ENCODE measurements around the gene ARRDC1.

ARRDC1 gene

DNA sequence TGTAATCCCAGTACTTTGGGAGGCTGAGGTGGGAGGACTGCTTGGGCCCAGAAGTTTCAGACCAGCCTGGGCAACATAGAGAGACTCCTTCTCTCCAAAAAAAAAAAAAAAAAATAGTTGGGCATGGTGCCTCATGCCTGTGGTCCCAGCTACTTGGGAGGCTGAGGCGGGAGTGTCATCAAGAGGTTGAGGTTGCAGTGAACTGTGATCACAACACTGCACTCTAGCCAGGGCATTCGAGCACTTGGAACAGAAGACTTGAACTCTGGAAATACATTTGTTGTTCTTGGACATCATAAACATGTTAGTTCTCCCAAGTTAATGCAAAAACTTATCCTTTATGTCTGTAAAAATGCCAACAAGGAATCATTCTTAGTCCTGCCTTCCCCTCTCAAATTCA is 42.9 kb downstream of the ARRDC1 start:
- Histone ChIP-seq H3K9me3 (ENCODE audit: control insufficient read depth, insufficient read depth, low read length) (no peaks in the 10 kb centered on the region), H3K36me3 (ENCODE audit: control insufficient read depth, insufficient read depth, low read length) (peaks cover 5% of the 10 kb centered on the region), H3K9ac (ENCODE audit: low read depth, low read length) (no peak overlapping the region), H3K4me3 (ENCODE audit: low read depth, low read length) (no peak overlapping the region), H3K27me3 (ENCODE audit: control insufficient read depth, insufficient read depth, low read length) (no peaks in the 10 kb centered on the region), H3K4me1 (ENCODE audit: control insufficient read depth, insufficient read depth, low read length) (no peaks in the 10 kb centered on the region)

DNA sequence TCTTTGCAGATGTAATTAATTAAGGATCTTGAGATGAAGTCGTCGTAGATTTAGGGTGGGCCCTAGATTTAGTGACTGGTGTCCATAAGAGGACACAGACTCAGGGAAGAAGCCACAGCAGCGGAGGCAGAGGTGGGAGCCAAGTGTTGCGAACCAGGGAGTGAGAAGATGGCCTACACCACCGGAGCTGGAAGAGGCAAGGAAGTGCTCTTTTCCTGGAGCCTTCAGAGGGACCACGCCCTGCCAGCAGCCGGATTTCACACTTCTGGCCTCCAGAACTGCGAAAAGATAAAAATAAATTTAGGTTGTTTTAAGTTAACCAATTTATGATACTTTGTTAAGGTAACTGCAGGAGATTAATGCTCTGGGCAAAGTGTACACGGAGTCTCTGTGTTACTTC is 44.1 kb downstream of the ARRDC1 start:
- Histone ChIP-seq H3K27me3 (ENCODE audit: control insufficient read depth, insufficient read depth, low read length) (no peaks in the 10 kb centered on the region), H3K9ac (ENCODE audit: low read depth, low read length) (no peak overlapping the region), H3K4me1 (ENCODE audit: control insufficient read depth, insufficient read depth, low read length) (no peaks in the 10 kb centered on the region), H3K4me3 (ENCODE audit: low read depth, low read length) (no peak overlapping the region), H3K9me3 (ENCODE audit: control insufficient read depth, insufficient read depth, low read length) (no peaks in the 10 kb centered on the region), H3K36me3 (ENCODE audit: control insufficient read depth, insufficient read depth, low read length) (peaks cover 7% of the 10 kb centered on the region)

DNA sequence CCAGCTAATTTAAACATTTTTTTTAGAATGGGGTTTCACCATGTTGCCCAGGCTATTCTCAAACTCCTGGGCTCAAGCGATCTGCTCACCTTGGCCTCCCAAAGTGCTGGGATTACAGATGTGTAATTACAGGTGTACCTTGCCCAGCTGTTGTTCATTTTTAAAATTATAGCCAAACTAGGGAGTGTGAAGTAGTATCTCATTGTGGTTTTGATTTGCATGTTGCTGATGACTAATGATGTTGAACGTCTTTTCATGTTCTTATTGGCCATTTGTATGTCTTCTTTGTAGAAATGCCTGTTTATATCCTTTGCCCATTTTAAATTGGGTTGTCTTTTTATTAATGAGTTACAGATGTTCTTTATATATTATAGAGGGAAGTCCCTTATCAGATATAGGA is 44.8 kb downstream of the ARRDC1 start:
- Histone ChIP-seq H3K4me1 (ENCODE audit: control insufficient read depth, insufficient read depth, low read length) (no peaks in the 10 kb centered on the region), H3K4me3 (ENCODE audit: low read depth, low read length) (no peak overlapping the region), H3K9ac (ENCODE audit: low read depth, low read length) (no peak overlapping the region), H3K9me3 (ENCODE audit: control insufficient read depth, insufficient read depth, low read length) (no peaks in the 10 kb centered on the region), H3K27me3 (ENCODE audit: control insufficient read depth, insufficient read depth, low read length) (no peaks in the 10 kb centered on the region), H3K36me3 (ENCODE audit: control insufficient read depth, insufficient read depth, low read length) (peaks cover 10% of the 10 kb centered on the region)

DNA sequence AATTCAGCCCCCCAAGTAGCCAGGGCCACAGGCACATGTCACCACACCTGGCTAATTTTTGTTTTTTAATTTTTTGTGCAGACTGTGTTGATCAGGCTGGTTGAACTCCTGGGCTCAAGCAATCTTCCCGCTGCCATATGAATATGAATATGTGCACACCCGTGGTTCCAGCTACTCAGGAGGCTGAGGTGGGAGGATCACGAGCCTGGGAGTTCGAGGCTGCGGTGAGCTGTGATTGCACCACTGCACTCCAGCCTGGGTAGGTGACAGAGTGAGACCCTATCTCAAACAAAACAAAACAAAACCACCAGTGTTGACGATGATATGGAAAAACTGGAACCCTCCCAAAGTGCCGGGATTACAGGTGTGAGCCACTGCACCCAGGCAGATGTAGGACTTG is 45.3 kb downstream of the ARRDC1 start:
- H3K9ac ChIP-seq (ENCODE audit: low read depth, low read length), result no peak overlapping the region
- H3K4me1 ChIP-seq (ENCODE audit: control insufficient read depth, insufficient read depth, low read length), result no peaks in the 10 kb centered on the region
- no peaks in the 10 kb centered on the region for H3K27me3 ChIP-seq (ENCODE audit: control insufficient read depth, insufficient read depth, low read length)
- peaks cover 10% of the 10 kb centered on the region for H3K36me3 ChIP-seq (ENCODE audit: control insufficient read depth, insufficient read depth, low read length)
- no peaks in the 10 kb centered on the region for H3K9me3 ChIP-seq (ENCODE audit: control insufficient read depth, insufficient read depth, low read length)
- H3K4me3 ChIP-seq (ENCODE audit: low read depth, low read length), result no peak overlapping the region

DNA sequence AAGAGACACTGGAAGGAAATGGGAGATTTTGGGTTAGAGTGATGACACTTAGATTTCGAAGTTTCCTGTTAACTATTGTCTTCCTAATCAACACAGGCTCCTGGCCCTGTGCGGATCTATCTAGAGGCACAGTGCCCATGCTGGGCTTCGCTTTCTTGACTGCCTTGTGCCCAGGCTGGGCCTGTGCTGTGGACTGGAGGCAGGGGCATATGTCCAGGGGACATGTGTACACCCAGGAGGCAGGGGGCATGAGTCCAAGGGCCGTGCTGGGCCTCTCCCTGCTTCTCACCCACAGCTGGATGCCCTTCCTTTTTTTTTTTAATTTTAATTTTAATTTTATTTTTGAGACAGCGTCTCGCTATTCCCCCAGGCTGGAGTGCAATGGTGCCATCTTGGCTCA is 50.9 kb downstream of the ARRDC1 start:
- no peak overlapping the region for H3K4me3 ChIP-seq (ENCODE audit: low read depth, low read length)
- H3K4me1 ChIP-seq (ENCODE audit: control insufficient read depth, insufficient read depth, low read length), result no peaks in the 10 kb centered on the region
- no peaks in the 10 kb centered on the region for H3K27me3 ChIP-seq (ENCODE audit: control insufficient read depth, insufficient read depth, low read length)
- no peaks in the 10 kb centered on the region for H3K9me3 ChIP-seq (ENCODE audit: control insufficient read depth, insufficient read depth, low read length)
- no peak overlapping the region for H3K9ac ChIP-seq (ENCODE audit: low read depth, low read length)
- peaks cover 5% of the 10 kb centered on the region for H3K36me3 ChIP-seq (ENCODE audit: control insufficient read depth, insufficient read depth, low read length)

DNA sequence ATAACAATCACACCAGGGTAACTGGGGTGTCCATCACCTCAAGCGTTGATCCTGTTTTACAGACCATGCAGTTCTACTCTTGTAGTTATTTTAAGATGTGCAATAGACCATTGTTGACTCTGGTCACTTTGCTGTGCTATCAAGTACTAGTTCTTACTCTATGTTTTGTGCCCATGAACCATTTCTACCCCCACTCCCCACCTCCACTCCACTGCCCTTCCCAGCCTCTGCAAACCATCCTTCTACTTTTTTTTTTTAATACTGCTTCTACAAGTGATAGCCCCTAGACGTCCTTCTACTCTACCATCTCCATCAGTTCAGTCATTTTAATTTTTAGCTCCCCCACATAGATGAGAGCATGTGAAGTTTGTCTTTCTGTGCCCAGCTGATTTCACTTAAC is 52.1 kb downstream of the ARRDC1 start:
- Histone ChIP-seq H3K36me3 (ENCODE audit: control insufficient read depth, insufficient read depth, low read length) (peaks cover 5% of the 10 kb centered on the region), H3K9ac (ENCODE audit: low read depth, low read length) (no peak overlapping the region), H3K4me1 (ENCODE audit: control insufficient read depth, insufficient read depth, low read length) (no peaks in the 10 kb centered on the region), H3K27me3 (ENCODE audit: control insufficient read depth, insufficient read depth, low read length) (no peaks in the 10 kb centered on the region), H3K9me3 (ENCODE audit: control insufficient read depth, insufficient read depth, low read length) (no peaks in the 10 kb centered on the region), H3K4me3 (ENCODE audit: low read depth, low read length) (no peak overlapping the region)

DNA sequence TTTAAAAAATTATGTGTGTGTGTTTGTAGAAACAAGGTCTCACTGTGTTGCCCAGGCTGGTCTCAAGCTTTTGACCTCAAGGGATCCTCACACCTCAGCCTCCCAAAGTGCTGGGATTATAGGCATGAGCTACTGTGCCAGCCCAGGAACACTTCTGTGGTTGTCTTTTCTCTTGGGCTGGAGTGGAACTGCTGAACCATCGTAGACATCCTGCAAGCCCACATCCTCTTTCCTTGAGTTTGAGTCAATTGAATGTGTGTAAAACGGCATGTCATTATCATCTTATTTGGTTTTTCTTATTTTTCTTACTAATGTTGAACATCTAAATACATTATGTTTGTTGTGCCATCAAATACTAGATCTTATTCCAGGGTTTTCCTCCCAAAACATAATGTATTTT is 53.3 kb downstream of the ARRDC1 start:
- no peak overlapping the region for H3K4me3 ChIP-seq (ENCODE audit: low read depth, low read length)
- peaks cover 6% of the 10 kb centered on the region for H3K4me1 ChIP-seq (ENCODE audit: control insufficient read depth, insufficient read depth, low read length)
- H3K27me3 ChIP-seq (ENCODE audit: control insufficient read depth, insufficient read depth, low read length), result no peaks in the 10 kb centered on the region
- H3K9me3 ChIP-seq (ENCODE audit: control insufficient read depth, insufficient read depth, low read length), result no peaks in the 10 kb centered on the region
- peaks cover 5% of the 10 kb centered on the region for H3K36me3 ChIP-seq (ENCODE audit: control insufficient read depth, insufficient read depth, low read length)
- no peak overlapping the region for H3K9ac ChIP-seq (ENCODE audit: low read depth, low read length)

DNA sequence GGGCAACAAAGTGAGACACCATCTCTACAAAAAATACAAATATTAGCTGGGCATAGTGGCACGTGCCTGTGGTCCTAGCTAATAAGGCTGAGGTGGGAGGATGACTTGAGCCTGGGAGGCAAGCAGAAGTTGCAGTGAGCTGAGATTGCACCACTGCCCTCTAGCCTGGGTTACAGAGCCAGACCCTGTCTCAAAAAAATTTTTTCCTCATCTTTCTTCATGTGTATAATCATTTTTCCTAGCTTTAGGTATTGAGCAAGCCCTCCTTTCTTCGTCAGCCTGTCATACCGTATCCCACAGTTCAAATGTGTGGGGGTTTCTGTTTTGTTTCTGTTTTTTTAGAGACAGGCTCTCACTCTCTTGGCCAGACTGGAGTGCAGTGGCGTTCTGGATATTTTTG is 54.7 kb downstream of the ARRDC1 start:
- Histone ChIP-seq H3K4me3 (ENCODE audit: low read depth, low read length) (no peak overlapping the region), H3K9ac (ENCODE audit: low read depth, low read length) (no peak overlapping the region), H3K36me3 (ENCODE audit: control insufficient read depth, insufficient read depth, low read length) (no peaks in the 10 kb centered on the region), H3K27me3 (ENCODE audit: control insufficient read depth, insufficient read depth, low read length) (no peaks in the 10 kb centered on the region), H3K4me1 (ENCODE audit: control insufficient read depth, insufficient read depth, low read length) (peaks cover 15% of the 10 kb centered on the region), H3K9me3 (ENCODE audit: control insufficient read depth, insufficient read depth, low read length) (no peaks in the 10 kb centered on the region)

DNA sequence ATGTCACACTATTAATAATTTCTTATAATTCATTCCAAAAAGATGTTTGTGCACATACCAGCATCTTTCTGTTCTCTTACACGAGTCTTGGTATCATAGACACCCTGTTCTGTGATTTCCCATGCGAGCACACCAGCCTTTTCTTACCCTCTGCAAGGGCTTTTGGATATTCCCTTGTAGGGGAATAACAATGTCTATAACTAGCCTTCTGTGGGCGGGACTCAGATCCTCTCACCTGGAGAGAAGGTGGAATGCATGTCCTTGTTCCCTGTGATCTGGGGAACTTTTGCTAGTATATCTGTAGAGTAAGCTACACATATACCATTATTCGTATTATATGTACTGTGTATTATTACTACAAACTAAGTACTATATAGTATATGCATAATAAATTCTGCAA is 58.1 kb downstream of the ARRDC1 start:
- H3K9ac ChIP-seq (ENCODE audit: low read depth, low read length), result no peak overlapping the region
- H3K36me3 ChIP-seq (ENCODE audit: control insufficient read depth, insufficient read depth, low read length), result no peaks in the 10 kb centered on the region
- peaks cover 41% of the 10 kb centered on the region for H3K4me1 ChIP-seq (ENCODE audit: control insufficient read depth, insufficient read depth, low read length)
- H3K9me3 ChIP-seq (ENCODE audit: control insufficient read depth, insufficient read depth, low read length), result no peaks in the 10 kb centered on the region
- no peaks in the 10 kb centered on the region for H3K27me3 ChIP-seq (ENCODE audit: control insufficient read depth, insufficient read depth, low read length)
- H3K4me3 ChIP-seq (ENCODE audit: low read depth, low read length), result no peak overlapping the region

DNA sequence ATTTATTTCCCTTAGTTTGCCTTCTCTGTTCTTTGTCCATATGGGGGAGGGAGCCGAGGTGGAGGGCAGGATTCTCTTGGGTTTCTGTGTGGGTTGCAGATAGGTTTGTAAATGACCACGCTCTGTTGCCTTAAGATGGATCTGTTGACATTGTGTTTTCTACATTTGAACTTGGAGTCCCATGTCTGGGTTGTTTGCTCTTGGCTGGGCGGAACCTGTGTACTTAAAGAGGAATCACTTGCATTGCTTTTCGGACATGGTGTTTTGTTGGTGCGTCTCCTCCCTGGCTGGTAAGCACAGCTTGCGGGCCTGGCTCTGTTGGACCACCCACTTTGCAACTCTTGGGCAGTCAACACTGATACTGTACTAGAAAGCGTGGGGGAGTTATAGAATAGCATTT is 59.2 kb downstream of the ARRDC1 start:
- peaks cover 41% of the 10 kb centered on the region for H3K4me1 ChIP-seq (ENCODE audit: control insufficient read depth, insufficient read depth, low read length)
- peaks cover 4% of the 10 kb centered on the region for H3K36me3 ChIP-seq (ENCODE audit: control insufficient read depth, insufficient read depth, low read length)
- H3K4me3 ChIP-seq (ENCODE audit: low read depth, low read length), result no peak overlapping the region
- no peak overlapping the region for H3K9ac ChIP-seq (ENCODE audit: low read depth, low read length)
- H3K9me3 ChIP-seq (ENCODE audit: control insufficient read depth, insufficient read depth, low read length), result no peaks in the 10 kb centered on the region
- no peaks in the 10 kb centered on the region for H3K27me3 ChIP-seq (ENCODE audit: control insufficient read depth, insufficient read depth, low read length)
